GM12878 (cell line): ENCODE results near the gene C15orf39. TPM values are rescaled to one million over a fixed set of nuclear protein-coding genes. Genes with fewer than 3 reads are reported as not detected.

ENCODE experiments used
- BCL3 ChIP-seq: IDR thresholded peaks from 2 replicates; pipeline ENCODE4 v1.6.1; 2011; ENCODE audit warnings: borderline replicate concordance, low read depth, mild to moderate bottlenecking, moderate library complexity, low read length; ENCODE audit not compliant: insufficient read depth, poor library complexity, severe bottlenecking
- HCFC1 ChIP-seq: fragments of 150-350 bp; IDR thresholded peaks from 2 replicates; pipeline ENCODE4 v1.6.1; 2014; ENCODE audit warnings: low read length
- IRF5 ChIP-seq: fragments of 450-650 bp; IDR thresholded peaks from 2 replicates; pipeline ENCODE4 v1.6.1; 2017; ENCODE audit warnings: borderline replicate concordance
- KAT2A ChIP-seq: conservative IDR thresholded peaks from 2 replicates; pipeline ENCODE4 v1.6.1; 2011; ENCODE audit warnings: low read depth, low read length; ENCODE audit not compliant: control insufficient read depth
- PAX5 ChIP-seq: IDR thresholded peaks from 2 replicates; pipeline ENCODE4 v1.6.1; 2011; ENCODE audit warnings: low read depth, low read length, borderline replicate concordance
- PAX8 ChIP-seq: fragments of 450-650 bp; IDR thresholded peaks from 2 replicates; pipeline ENCODE4 v1.6.1; 2017; ENCODE audit warnings: mild to moderate bottlenecking, moderate library complexity
- TARDBP ChIP-seq: IDR thresholded peaks from 2 replicates; pipeline ENCODE4 v1.6.1; 2016; ENCODE audit warnings: borderline replicate concordance
- YY1 ChIP-seq: IDR thresholded peaks from 2 replicates; pipeline ENCODE4 v1.6.1; 2011; ENCODE audit warnings: low read depth, mild to moderate bottlenecking, low read length
- ZNF24 ChIP-seq: fragments of 450-650 bp; IDR thresholded peaks from 2 replicates; pipeline ENCODE4 v1.6.1; 2017; ENCODE audit warnings: antibody characterized with exemption, mild to moderate bottlenecking
- ZNF384 ChIP-seq: IDR thresholded peaks from 2 replicates; pipeline ENCODE4 v1.6.1; 2012; ENCODE audit warnings: low read depth, mild to moderate bottlenecking, low read length, improper control_type of control experiment, borderline replicate concordance
- polyA plus RNA-seq, 11 experiments: library from polyadenylated mRNA; depleted of rRNA in 4 of 11; unstranded in 6 of 11; stranded (reverse) in 5 of 11; fragments of >200 nt; fragmentation: Nextera tagmentation in 4 of 11; fragmentation: Illumina TruSeq in 1 of 11; extraction: Ambion mirVana in 4 of 11; extraction: Trizol in 1 of 11; gene quantifications; 1 replicate in 1 of 11; 2 replicates in 10 of 11; pipeline versions ENCODE4 v1.2.1 to v1.2.3, GENCODE V29; 2011 to 2016; ENCODE audit warnings: inconsistent platforms in 2 of 11, missing spikeins in 2 of 11, low read depth in 1 of 11
- total RNA-seq, 4 experiments: library from RNA; depleted of rRNA in 3 of 4; stranded (reverse); fragments of >200 nt in 3 of 4; fragmentation: Illumina TruSeq in 1 of 4; extraction: Trizol in 1 of 4; gene quantifications; 2 replicates each; pipeline versions ENCODE4 v1.2.1 to v1.2.3, GENCODE V29; 2013 to 2021
- TF ChIP-seq, protein P1 (sequence below): fragments of 450-650 bp; IDR thresholded peaks from 2 replicates; pipeline ENCODE4 v1.6.1; 2017; ENCODE audit warnings: mild to moderate bottlenecking, moderate library complexity
- TF ChIP-seq, protein P2 (sequence below): IDR thresholded peaks from 2 replicates; pipeline ENCODE4 v1.6.1; 2012; ENCODE audit warnings: improper control_type of control experiment, low read depth, low read length; ENCODE audit not compliant: insufficient replicate concordance
- TF ChIP-seq, protein P3 (sequence below): fragments of 450-650 bp; IDR thresholded peaks from 2 replicates; pipeline ENCODE4 v1.6.1; 2018; ENCODE audit warnings: borderline replicate concordance, mild to moderate bottlenecking; ENCODE audit not compliant: partially characterized antibody
- TF ChIP-seq, protein P4 (sequence below): IDR thresholded peaks from 2 replicates; pipeline ENCODE4 v1.6.1; 2011; ENCODE audit warnings: borderline replicate concordance, low read depth, mild to moderate bottlenecking, moderate library complexity, mixed read lengths, low read length; ENCODE audit not compliant: insufficient read depth; ENCODE audit errors: extremely low read length

C15orf39 gene
- total and polyA plus RNA-seq, 10 of the 15 experiments (the other 5 are each of a cell fraction or from before 2014, with no cell fraction given), result 2.3 to 139 (median 33.0) TPM

DNA sequence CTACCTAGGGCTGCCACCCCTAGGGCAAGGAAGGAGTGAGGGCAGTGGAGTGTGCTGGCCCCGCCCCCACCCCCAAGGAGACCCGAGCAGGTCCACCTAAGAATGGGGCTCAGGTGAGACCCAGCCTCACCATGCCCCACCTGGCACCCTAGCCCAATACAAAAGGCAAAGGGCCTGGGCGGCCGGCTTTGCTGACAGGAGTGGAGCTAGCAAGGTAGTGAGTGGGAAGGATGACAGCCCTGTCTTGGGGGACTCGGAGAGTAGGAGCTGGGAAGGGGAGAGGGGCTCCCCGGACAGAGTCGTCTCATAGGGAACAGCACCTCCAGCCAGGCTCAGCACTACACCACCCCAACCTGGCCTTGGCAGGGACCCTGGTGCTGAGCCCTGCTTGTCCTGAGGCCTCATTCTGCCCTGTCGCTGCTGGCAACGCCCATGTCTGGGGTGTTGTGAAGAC lies 12.1 kb downstream of the C15orf39 start (continued):
- TF ChIP-seq, protein P1, sequence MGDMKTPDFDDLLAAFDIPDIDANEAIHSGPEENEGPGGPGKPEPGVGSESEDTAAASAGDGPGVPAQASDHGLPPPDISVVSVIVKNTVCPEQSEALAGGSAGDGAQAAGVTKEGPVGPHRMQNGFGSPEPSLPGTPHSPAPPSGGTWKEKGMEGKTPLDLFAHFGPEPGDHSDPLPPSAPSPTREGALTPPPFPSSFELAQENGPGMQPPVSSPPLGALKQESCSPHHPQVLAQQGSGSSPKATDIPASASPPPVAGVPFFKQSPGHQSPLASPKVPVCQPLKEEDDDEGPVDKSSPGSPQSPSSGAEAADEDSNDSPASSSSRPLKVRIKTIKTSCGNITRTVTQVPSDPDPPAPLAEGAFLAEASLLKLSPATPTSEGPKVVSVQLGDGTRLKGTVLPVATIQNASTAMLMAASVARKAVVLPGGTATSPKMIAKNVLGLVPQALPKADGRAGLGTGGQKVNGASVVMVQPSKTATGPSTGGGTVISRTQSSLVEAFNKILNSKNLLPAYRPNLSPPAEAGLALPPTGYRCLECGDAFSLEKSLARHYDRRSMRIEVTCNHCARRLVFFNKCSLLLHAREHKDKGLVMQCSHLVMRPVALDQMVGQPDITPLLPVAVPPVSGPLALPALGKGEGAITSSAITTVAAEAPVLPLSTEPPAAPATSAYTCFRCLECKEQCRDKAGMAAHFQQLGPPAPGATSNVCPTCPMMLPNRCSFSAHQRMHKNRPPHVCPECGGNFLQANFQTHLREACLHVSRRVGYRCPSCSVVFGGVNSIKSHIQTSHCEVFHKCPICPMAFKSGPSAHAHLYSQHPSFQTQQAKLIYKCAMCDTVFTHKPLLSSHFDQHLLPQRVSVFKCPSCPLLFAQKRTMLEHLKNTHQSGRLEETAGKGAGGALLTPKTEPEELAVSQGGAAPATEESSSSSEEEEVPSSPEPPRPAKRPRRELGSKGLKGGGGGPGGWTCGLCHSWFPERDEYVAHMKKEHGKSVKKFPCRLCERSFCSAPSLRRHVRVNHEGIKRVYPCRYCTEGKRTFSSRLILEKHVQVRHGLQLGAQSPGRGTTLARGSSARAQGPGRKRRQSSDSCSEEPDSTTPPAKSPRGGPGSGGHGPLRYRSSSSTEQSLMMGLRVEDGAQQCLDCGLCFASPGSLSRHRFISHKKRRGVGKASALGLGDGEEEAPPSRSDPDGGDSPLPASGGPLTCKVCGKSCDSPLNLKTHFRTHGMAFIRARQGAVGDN, result no peak
- TF ChIP-seq BCL3 (peak; percentile 82), TARDBP (no peak), PAX5 (no peak), PAX8 (no peak), YY1 (no peak), IRF5 (no peak), ZNF384 (no peak), ZNF24 (no peak), KAT2A (no peak), HCFC1 (no peak)
- TF ChIP-seq, protein P2, sequence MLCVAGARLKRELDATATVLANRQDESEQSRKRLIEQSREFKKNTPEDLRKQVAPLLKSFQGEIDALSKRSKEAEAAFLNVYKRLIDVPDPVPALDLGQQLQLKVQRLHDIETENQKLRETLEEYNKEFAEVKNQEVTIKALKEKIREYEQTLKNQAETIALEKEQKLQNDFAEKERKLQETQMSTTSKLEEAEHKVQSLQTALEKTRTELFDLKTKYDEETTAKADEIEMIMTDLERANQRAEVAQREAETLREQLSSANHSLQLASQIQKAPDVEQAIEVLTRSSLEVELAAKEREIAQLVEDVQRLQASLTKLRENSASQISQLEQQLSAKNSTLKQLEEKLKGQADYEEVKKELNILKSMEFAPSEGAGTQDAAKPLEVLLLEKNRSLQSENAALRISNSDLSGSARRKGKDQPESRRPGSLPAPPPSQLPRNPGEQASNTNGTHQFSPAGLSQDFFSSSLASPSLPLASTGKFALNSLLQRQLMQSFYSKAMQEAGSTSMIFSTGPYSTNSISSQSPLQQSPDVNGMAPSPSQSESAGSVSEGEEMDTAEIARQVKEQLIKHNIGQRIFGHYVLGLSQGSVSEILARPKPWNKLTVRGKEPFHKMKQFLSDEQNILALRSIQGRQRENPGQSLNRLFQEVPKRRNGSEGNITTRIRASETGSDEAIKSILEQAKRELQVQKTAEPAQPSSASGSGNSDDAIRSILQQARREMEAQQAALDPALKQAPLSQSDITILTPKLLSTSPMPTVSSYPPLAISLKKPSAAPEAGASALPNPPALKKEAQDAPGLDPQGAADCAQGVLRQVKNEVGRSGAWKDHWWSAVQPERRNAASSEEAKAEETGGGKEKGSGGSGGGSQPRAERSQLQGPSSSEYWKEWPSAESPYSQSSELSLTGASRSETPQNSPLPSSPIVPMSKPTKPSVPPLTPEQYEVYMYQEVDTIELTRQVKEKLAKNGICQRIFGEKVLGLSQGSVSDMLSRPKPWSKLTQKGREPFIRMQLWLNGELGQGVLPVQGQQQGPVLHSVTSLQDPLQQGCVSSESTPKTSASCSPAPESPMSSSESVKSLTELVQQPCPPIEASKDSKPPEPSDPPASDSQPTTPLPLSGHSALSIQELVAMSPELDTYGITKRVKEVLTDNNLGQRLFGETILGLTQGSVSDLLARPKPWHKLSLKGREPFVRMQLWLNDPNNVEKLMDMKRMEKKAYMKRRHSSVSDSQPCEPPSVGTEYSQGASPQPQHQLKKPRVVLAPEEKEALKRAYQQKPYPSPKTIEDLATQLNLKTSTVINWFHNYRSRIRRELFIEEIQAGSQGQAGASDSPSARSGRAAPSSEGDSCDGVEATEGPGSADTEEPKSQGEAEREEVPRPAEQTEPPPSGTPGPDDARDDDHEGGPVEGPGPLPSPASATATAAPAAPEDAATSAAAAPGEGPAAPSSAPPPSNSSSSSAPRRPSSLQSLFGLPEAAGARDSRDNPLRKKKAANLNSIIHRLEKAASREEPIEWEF, result no peak
- TF ChIP-seq, protein P3, sequence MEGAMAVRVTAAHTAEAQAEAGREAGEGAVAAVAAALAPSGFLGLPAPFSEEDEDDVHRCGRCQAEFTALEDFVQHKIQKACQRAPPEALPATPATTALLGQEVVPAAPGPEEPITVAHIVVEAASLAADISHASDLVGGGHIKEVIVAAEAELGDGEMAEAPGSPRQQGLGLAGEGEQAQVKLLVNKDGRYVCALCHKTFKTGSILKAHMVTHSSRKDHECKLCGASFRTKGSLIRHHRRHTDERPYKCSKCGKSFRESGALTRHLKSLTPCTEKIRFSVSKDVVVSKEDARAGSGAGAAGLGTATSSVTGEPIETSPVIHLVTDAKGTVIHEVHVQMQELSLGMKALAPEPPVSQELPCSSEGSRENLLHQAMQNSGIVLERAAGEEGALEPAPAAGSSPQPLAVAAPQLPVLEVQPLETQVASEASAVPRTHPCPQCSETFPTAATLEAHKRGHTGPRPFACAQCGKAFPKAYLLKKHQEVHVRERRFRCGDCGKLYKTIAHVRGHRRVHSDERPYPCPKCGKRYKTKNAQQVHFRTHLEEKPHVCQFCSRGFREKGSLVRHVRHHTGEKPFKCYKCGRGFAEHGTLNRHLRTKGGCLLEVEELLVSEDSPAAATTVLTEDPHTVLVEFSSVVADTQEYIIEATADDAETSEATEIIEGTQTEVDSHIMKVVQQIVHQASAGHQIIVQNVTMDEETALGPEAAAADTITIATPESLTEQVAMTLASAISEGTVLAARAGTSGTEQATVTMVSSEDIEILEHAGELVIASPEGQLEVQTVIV, result no peak
- TF ChIP-seq, protein P4, sequence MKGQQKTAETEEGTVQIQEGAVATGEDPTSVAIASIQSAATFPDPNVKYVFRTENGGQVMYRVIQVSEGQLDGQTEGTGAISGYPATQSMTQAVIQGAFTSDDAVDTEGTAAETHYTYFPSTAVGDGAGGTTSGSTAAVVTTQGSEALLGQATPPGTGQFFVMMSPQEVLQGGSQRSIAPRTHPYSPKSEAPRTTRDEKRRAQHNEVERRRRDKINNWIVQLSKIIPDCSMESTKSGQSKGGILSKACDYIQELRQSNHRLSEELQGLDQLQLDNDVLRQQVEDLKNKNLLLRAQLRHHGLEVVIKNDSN, result no peak
